Measurements from ENCODE around the gene RBM11.

- TF ChIP-seq CTCF (IDR thresholded peaks at IDR 0.05) (no peak), EP300 (IDR thresholded peaks at IDR 0.05) (no peak), POLR2A (IDR thresholded peaks at IDR 0.05) (no peak)
Measured at GRCh38 chr21:14271053-14271452, 55.1 kb downstream of the RBM11 start.

Measured in tibial nerve (tissue), 4 donors.